Endothelial cell of umbilical vein (primary cell): ENCODE results near the gene BCAS3. TPM values are rescaled to one million over a fixed set of nuclear protein-coding genes. Genes with fewer than 3 reads are reported as not detected.

Experiments used
- BruUV-seq: library from RNA; stranded (reverse); fragments of 400-500 nt; replicated peaks from 2 replicates; lab custom pipeline; 2021; lab: Mats Ljungman, UMichigan
- CTCF ChIA-PET: fragments of 300-600, 350-600 bp; sonication (Branson Sonifier 250); formaldehyde crosslinking; loops from one replicate; lab custom pipeline; 2021; ENCODE audit warnings: antibody characterized with exemption, inconsistent platforms; lab: Charles Lee
- POLR2A ChIA-PET: fragments of 300-600, 350-600 bp; sonication (Branson Sonifier 250); formaldehyde crosslinking; loops from one replicate; lab custom pipeline; 2021; ENCODE audit warnings: antibody characterized with exemption, inconsistent platforms; lab: Charles Lee
- DNase-seq: peaks from one replicate; pipeline ENCODE4 v3.0.0-alpha.2; 2011; ENCODE audit warnings: low read depth, low spot score
- FAIRE-seq: peaks from 2 replicates; lab custom pipeline; 2011; peaks lifted over from hg19 to GRCh38; lab: Jason Lieb, UNC
- H2AFZ ChIP-seq: 2 replicates; pipeline ENCODE4 v1.6.0; 2012; ENCODE audit warnings: low read depth, low read length, control low read depth, inconsistent platforms
- H3K27ac ChIP-seq: 2 replicates; pipeline ENCODE4 v1.5.1; 2011; ENCODE audit warnings: low read depth, mild to moderate bottlenecking, control low read depth, low read length, moderate library complexity; ENCODE audit not compliant: insufficient read depth
- H3K27me3 ChIP-seq, 2 experiments: 2 replicates each; pipeline versions ENCODE4 v1.6.0 to v1.6.1; 2011; ENCODE audit warnings: low read length in 2 of 2, mixed read lengths in 1 of 2; ENCODE audit not compliant: control insufficient read depth in 2 of 2, insufficient read depth in 2 of 2
- H3K36me3 ChIP-seq, 2 experiments: 2 replicates in 1 of 2; 3 replicates in 1 of 2; pipeline ENCODE4 v1.5.1; 2011; ENCODE audit warnings: low read length in 2 of 2, mild to moderate bottlenecking in 1 of 2, moderate library complexity in 1 of 2; ENCODE audit not compliant: control insufficient read depth in 2 of 2, insufficient read depth in 2 of 2; ENCODE audit errors: extremely low read depth in 1 of 2
- H3K4me1 ChIP-seq: 3 replicates; pipeline ENCODE4 v1.5.1; 2011; ENCODE audit warnings: mild to moderate bottlenecking, low read length; ENCODE audit not compliant: control insufficient read depth, insufficient read depth; ENCODE audit errors: extremely low read depth
- H3K4me2 ChIP-seq: 2 replicates; pipeline ENCODE4 v1.6.1; 2011; ENCODE audit warnings: low read length, control low read depth, mixed read lengths; ENCODE audit not compliant: insufficient read depth
- H3K4me3 ChIP-seq, 3 experiments: fragments of 200-600 bp in 1 of 3; sonication (generic), shearing (Covaris generic) in 1 of 3; replicated peaks in 1 of 3; 2 replicates each; pipeline ENCODE4 v1.5.1; 2011 to 2016; ENCODE audit warnings: control low read depth in 3 of 3, low read length in 3 of 3, mild to moderate bottlenecking in 2 of 3, inconsistent platforms in 1 of 3, low read depth in 1 of 3, moderate library complexity in 1 of 3; ENCODE audit not compliant: insufficient read depth in 1 of 3
- H3K79me2 ChIP-seq: 2 replicates; pipeline ENCODE4 v1.6.0; 2012; ENCODE audit warnings: low read length, inconsistent platforms; ENCODE audit not compliant: control insufficient read depth, insufficient read depth
- H3K9ac ChIP-seq: replicated peaks from 2 replicates; pipeline ENCODE3; 2011; ENCODE audit warnings: low read length, control low read depth; ENCODE audit not compliant: insufficient read depth; ENCODE audit errors: extremely low read depth
- H3K9me1 ChIP-seq: replicated peaks from 3 replicates; pipeline ENCODE4 v1.6.0; 2011; ENCODE audit warnings: mild to moderate bottlenecking, low read length; ENCODE audit not compliant: control insufficient read depth, insufficient read depth; ENCODE audit errors: extremely low read depth
- H3K9me3 ChIP-seq: replicated peaks from 2 replicates; pipeline ENCODE4 v1.5.1; 2012; ENCODE audit warnings: low read length, inconsistent platforms; ENCODE audit not compliant: control insufficient read depth, insufficient read depth
- H4K20me1 ChIP-seq: replicated peaks from 2 replicates; pipeline ENCODE3; 2011; ENCODE audit warnings: mild to moderate bottlenecking, low read length; ENCODE audit not compliant: control insufficient read depth, insufficient read depth; ENCODE audit errors: extremely low read depth
- CTCF ChIP-seq, 2 donors: IDR thresholded peaks; 1 replicate in 1 of 2; 2 replicates in 1 of 2; pipeline ENCODE4 v1.5.1; 2011; ENCODE audit warnings: low read length in 2 of 2, mild to moderate bottlenecking in 2 of 2, moderate library complexity in 2 of 2, control low read depth in 1 of 2, inconsistent platforms in 1 of 2, low read depth in 1 of 2; ENCODE audit not compliant: insufficient read depth in 1 of 2; ENCODE audit errors: extremely low read depth in 1 of 2
- EZH2 ChIP-seq: IDR thresholded peaks from 2 replicates; pipeline ENCODE4 v1.6.1; 2012; ENCODE audit warnings: borderline replicate concordance, low read depth, mild to moderate bottlenecking, moderate library complexity, low read length, inconsistent platforms; ENCODE audit not compliant: severe bottlenecking
- FOS ChIP-seq: IDR thresholded peaks from 2 replicates; pipeline ENCODE4 v1.6.1; 2011; ENCODE audit warnings: mild to moderate bottlenecking, low read length, moderate library complexity, borderline replicate concordance; ENCODE audit not compliant: insufficient read depth
- JUN ChIP-seq: IDR thresholded peaks from 2 replicates; pipeline ENCODE4 v1.6.1; 2011; ENCODE audit warnings: borderline replicate concordance, low read depth; ENCODE audit not compliant: insufficient read length, insufficient read depth
- POLR2A ChIP-seq: IDR thresholded peaks from 2 replicates; pipeline ENCODE4 v1.6.1; 2012; ENCODE audit warnings: low read depth, mild to moderate bottlenecking, control low read depth, low read length
- dilution Hi-C: fragments of 300-500 bp; cut with MboI; formaldehyde crosslinking; loops from one replicate; pipeline ENCODE4 v1.15.0; 2019; ENCODE audit warnings: low sequenced_read_pairs; ENCODE audit not compliant: extremely low pct_ligation_motif_present
- intact Hi-C: fragments of 100-400 bp; cut with micrococcal nuclease; formaldehyde crosslinking; loops from one replicate; pipeline ENCODE4 v1.10.0; 2022
- polyA plus RNA-seq, 4 experiments: library from polyadenylated mRNA; depleted of rRNA in 3 of 4; stranded (reverse) in 3 of 4; unstranded in 1 of 4; fragments of >200 nt; gene quantifications; 2 replicates each; pipeline versions ENCODE4 v1.2.1 to v1.2.3, GENCODE V29; 2011 to 2012; ENCODE audit warnings: missing spikeins in 1 of 4
- total RNA-seq: library from RNA; stranded (reverse); gene quantifications from 2 replicates; pipeline ENCODE4 v1.2.3, GENCODE V29; 2021

Gene BCAS3
- total and polyA plus RNA-seq, 2 donors (not counting 3 experiments of a cell fraction or from before 2014, with no cell fraction given), result 8.2 to 16.0 TPM

- Histone ChIP-seq H2AFZ (no peak overlapping the region), H3K27me3 (peaks cover 0 to 3% of the 10 kb centered on the region in 2 experiments), H3K9me1 (no peaks in the 10 kb centered on the region), H3K9me3 (no peaks in the 10 kb centered on the region), H4K20me1 (no peaks in the 10 kb centered on the region), H3K4me3 (no peak overlapping the region), H3K9ac (no peak overlapping the region), H3K27ac (no peak overlapping the region), H3K36me3 (no peaks in the 10 kb centered on the region), H3K4me1 (no peaks in the 10 kb centered on the region), H3K79me2 (no peaks in the 10 kb centered on the region), H3K4me2 (no peak overlapping the region)
- POLR2A ChIA-PET, result no interaction called here
- FAIRE-seq (no peak), DNase-seq (no peak)
- dilution Hi-C loops, result no loop called here
- no TSS peak for BruUV-seq
- intact Hi-C loops, result no loop called here
- CTCF ChIA-PET, result no interaction called here
- no peak for TF ChIP-seq POLR2A
- no peak for TF ChIP-seq JUN
- no peak for TF ChIP-seq FOS
Measured at GRCh38 chr17:61369751-61370150, 692.1 kb downstream of the BCAS3 start.

- no peak for TF ChIP-seq FOS
- no peak for TF ChIP-seq EZH2
- TF ChIP-seq CTCF (IDR thresholded peaks at IDR 0.05; ENCODE audit: extremely low read depth in 1 of 2, insufficient read depth in 1 of 2, low read depth in 1 of 2, low read length in 2 of 2), result no peak
Measured at GRCh38 chr17:61371179-61371578, 693.5 kb downstream of the BCAS3 start.

More at GRCh38 chr17:61371179-61371578, 693.5 kb downstream of the BCAS3 start:
- POLR2A ChIA-PET, result no interaction called here
- Histone ChIP-seq H3K27me3 (peaks cover 0 to 3% of the 10 kb centered on the region in 2 experiments), H3K9ac (no peak overlapping the region), H3K9me3 (no peaks in the 10 kb centered on the region), H3K27ac (no peak overlapping the region), H3K4me3 (no peak overlapping the region), H3K4me1 (no peaks in the 10 kb centered on the region), H3K79me2 (no peaks in the 10 kb centered on the region), H3K4me2 (no peak overlapping the region), H2AFZ (no peak overlapping the region), H3K36me3 (no peaks in the 10 kb centered on the region), H4K20me1 (no peaks in the 10 kb centered on the region), H3K9me1 (no peaks in the 10 kb centered on the region)
- intact Hi-C loops, result no loop called here
- no peak for FAIRE-seq
- CTCF ChIA-PET, result interaction anchor here (0.8 kb wide), 1 partner anchor 12 kb away, joined by 5 read pairs; no protein-coding TSS in a partner anchor
- dilution Hi-C loops, result no loop called here
- DNase-seq, result no peak
- no TSS peak for BruUV-seq
